ENCODE data around the gene CAP1. TPM values are rescaled to one million over a fixed set of nuclear protein-coding genes. Genes with fewer than 3 reads are reported as not detected.

CAP1 gene
- total and polyA plus RNA-seq, 2 donors (not counting 3 experiments of a cell fraction or from before 2014, with no cell fraction given) = 191 to 427 TPM

DNA sequence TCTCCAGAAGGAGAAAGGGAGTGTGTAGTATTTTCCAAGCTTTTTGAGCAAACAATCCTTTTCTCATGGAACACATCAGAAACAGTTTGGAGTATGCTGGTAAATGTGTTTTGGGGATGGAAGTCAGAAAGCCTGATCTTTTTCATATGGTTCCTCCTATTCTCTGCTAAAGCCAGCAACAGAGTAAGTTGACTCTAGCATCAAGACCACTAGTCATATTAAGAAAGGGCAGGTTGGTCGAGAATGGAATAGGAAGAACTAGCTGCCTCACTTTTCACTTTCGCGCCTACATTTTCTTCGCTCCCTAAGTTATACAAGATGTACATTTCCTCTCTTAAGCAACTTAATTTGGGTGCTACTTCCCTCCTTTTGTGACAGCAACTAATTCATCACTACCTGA is 32.5 kb downstream of the CAP1 start:
- Histone ChIP-seq H3K4me2 (ENCODE audit: insufficient read depth, low read length) (no peak overlapping the region), H3K27me3 (ENCODE audit: control insufficient read depth in 2 of 2, insufficient read depth in 2 of 2, low read length in 2 of 2) (no peaks in the 10 kb centered on the region), H3K27ac (ENCODE audit: insufficient read depth, low read depth, low read length) (no peak overlapping the region), H3K4me3 (replicated peaks in 1 of 3; ENCODE audit: insufficient read depth in 1 of 3, low read depth in 1 of 3, low read length in 3 of 3) (no peak overlapping the region), H3K9me3 (replicated peaks; ENCODE audit: control insufficient read depth, insufficient read depth, low read length) (no peaks in the 10 kb centered on the region), H3K9ac (replicated peaks; ENCODE audit: extremely low read depth, insufficient read depth, low read length) (no peak overlapping the region), H3K36me3 (ENCODE audit: control insufficient read depth in 2 of 2, extremely low read depth in 1 of 2, insufficient read depth in 2 of 2, low read length in 2 of 2) (peaks cover 24 to 28% of the 10 kb centered on the region in 2 experiments), H3K79me2 (ENCODE audit: control insufficient read depth, insufficient read depth, low read length) (no peaks in the 10 kb centered on the region), H3K4me1 (ENCODE audit: control insufficient read depth, extremely low read depth, insufficient read depth, low read length) (no peaks in the 10 kb centered on the region), H4K20me1 (replicated peaks; ENCODE audit: control insufficient read depth, extremely low read depth, insufficient read depth, low read length) (peaks cover 2% of the 10 kb centered on the region), H2AFZ (ENCODE audit: low read depth, low read length) (no peak overlapping the region), H3K9me1 (replicated peaks; ENCODE audit: control insufficient read depth, extremely low read depth, insufficient read depth, low read length) (no peaks in the 10 kb centered on the region)
- TSS peak; percentile 74 for BruUV-seq (replicated peaks)
- TF ChIP-seq, protein P1, sequence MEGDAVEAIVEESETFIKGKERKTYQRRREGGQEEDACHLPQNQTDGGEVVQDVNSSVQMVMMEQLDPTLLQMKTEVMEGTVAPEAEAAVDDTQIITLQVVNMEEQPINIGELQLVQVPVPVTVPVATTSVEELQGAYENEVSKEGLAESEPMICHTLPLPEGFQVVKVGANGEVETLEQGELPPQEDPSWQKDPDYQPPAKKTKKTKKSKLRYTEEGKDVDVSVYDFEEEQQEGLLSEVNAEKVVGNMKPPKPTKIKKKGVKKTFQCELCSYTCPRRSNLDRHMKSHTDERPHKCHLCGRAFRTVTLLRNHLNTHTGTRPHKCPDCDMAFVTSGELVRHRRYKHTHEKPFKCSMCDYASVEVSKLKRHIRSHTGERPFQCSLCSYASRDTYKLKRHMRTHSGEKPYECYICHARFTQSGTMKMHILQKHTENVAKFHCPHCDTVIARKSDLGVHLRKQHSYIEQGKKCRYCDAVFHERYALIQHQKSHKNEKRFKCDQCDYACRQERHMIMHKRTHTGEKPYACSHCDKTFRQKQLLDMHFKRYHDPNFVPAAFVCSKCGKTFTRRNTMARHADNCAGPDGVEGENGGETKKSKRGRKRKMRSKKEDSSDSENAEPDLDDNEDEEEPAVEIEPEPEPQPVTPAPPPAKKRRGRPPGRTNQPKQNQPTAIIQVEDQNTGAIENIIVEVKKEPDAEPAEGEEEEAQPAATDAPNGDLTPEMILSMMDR (IDR thresholded peaks at IDR 0.05; ENCODE audit: extremely low read depth in 1 of 2, insufficient read depth in 1 of 2, low read depth in 1 of 2, low read length in 2 of 2) = no peak
- TF ChIP-seq POLR2A (IDR thresholded peaks at IDR 0.05; ENCODE audit: low read depth, low read length) (no peak), EZH2 (IDR thresholded peaks at IDR 0.05; ENCODE audit: borderline replicate concordance, low read depth, low read length, severe bottlenecking) (no peak), POLR2AphosphoS5 (IDR thresholded peaks at IDR 0.05; ENCODE audit: insufficient read depth, low read depth, low read length) (no peak), FOS (IDR thresholded peaks at IDR 0.05; ENCODE audit: borderline replicate concordance, insufficient read depth, low read length) (no peak), GATA2 (IDR thresholded peaks at IDR 0.05; ENCODE audit: insufficient read depth, insufficient read length, low read depth, low read length) (no peak), MYC (IDR thresholded peaks at IDR 0.05; ENCODE audit: low read depth, low read length) (no peak), JUN (IDR thresholded peaks at IDR 0.05; ENCODE audit: borderline replicate concordance, insufficient read depth, insufficient read length, low read depth) (no peak)
- TF ChIP-seq, protein P2, sequence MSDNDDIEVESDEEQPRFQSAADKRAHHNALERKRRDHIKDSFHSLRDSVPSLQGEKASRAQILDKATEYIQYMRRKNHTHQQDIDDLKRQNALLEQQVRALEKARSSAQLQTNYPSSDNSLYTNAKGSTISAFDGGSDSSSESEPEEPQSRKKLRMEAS (IDR thresholded peaks at IDR 0.05; ENCODE audit: insufficient read depth, insufficient read length) = no peak
- no peak for DNase-seq (ENCODE audit: low read depth, low spot score)
- no peak for FAIRE-seq
- POLR2A ChIA-PET = no interaction called here
- intact Hi-C loops (cut with micrococcal nuclease) (no loop called here), dilution Hi-C loops (cut with MboI; ENCODE audit: extremely low pct_ligation_motif_present, low sequenced_read_pairs) (no loop called here)
- CTCF ChIA-PET = interaction anchor here (1.6 kb wide), 1 partner anchor 71 kb away, joined by 4 read pairs; no protein-coding TSS in a partner anchor
